Gastroesophageal sphincter (tissue), 3 donors: ENCODE data around the gene LUC7L.

Source experiments
- CTCF ChIP-seq, 4 experiments: fragments of 200-600 bp in 2 of 4; fragments of 450-650 bp in 2 of 4; sonication (generic) in 1 of 4; IDR thresholded peaks; one replicate each; pipeline ENCODE4 v1.5.1; 2017 to 2019; ENCODE audit warnings: antibody characterized with exemption in 4 of 4, mild to moderate bottlenecking in 2 of 4, moderate library complexity in 2 of 4
- POLR2A ChIP-seq, 2 donors: fragments of 450-650 bp; IDR thresholded peaks; one replicate each; pipeline ENCODE4 v1.6.1; 2017; ENCODE audit warnings: antibody characterized with exemption in 2 of 2, mild to moderate bottlenecking in 2 of 2, moderate library complexity in 1 of 2
- POLR2AphosphoS5 ChIP-seq: sonication (generic); formaldehyde crosslinking; IDR thresholded peaks from one replicate; pipeline ENCODE4 v1.6.1; 2017; ENCODE audit warnings: antibody characterized with exemption

GRCh38 chr16:162271-162991, 66.8 kb downstream of the LUC7L start:
- TF ChIP-seq POLR2A (IDR thresholded peaks at IDR 0.05), result no peak
- no peak for TF ChIP-seq CTCF (IDR thresholded peaks at IDR 0.05)
- no peak for TF ChIP-seq POLR2AphosphoS5
